Stimulated activated CD4-positive, alpha-beta T cell treated with anti-CD3 and anti-CD28 coated beads, TNF-alpha, amount 100 ng/mL, for 4 hours (primary cell): ENCODE data around the gene ARG2.

ENCODE experiments used
- DNase-seq, 3 experiments: peaks; one replicate each; pipeline ENCODE4 v3.0.0-alpha.2; 2020; ENCODE audit warnings: low read depth in 3 of 3

ARG2 gene

DNA sequence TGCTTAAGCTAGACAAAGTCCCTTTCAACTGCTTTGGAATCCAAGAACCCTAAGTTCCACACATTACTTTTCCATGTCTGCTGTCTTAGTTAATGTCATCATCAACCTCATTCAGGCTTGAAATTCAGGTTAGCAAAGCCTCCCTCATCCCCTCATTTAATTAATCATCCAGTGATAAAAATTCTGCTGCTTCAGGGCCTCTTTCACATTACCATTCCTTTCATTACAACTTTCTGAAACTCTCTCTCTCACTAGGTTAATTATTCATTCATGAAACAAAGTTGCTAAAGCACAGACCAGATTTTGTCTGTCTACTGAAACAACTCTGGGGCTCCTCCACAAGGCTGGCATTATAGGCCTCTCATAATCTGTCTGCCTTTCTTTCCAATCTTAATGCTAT, 64.1 kb downstream of the ARG2 start:
- no peak for DNase-seq

DNA sequence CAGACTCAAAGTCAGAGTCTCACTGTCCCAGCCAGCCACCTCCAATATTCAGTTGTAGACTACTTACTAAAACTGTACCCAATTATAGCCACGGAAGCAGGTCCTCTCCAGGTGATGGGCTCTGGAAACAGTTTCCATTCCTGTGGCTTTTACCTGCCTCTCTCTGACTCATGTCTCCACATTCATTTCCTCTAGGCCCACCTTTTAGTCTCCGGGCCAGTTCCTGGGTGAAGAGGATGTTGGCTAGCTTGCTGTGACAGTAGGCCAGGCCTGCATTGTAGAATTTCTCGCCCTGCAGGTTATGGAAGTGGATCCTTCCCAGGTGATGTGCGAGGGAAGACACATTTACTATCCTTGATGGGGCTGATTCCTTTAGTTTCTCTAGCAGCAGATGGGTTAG, 70.3 kb downstream of the ARG2 start:
- DNase-seq: no peak

DNA sequence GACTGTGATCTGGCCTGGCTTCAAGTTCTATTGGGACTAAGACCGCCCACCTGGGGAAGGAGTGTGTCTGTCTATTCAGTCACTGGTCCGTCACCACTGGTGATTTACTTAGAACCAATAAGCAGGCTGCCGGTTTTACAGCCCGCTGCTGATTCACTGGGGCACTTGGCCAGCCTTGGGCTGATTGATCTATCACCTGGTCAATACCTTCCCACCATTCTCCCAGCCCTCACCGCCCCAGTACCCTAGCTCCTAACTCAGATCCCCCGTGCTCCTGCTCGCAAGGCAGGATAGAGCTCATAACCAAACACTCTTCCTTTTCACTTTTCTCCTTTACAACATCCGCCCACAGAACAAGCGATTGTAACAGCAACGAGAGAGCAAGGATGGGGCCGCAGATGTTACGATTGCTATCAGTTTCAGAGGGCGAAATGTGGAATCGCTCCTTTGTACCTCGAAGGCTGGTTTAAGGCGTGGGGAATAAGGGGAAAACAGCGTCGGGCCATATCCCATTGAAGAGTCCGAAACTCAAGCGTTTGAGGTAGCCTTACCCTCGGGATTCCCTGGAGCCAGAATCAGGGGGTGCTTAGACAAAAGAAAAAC, 75.2 kb downstream of the ARG2 start:
- DNase-seq: peak; percentile 30 to 54 (median 40)

GRCh38 chr14:67695394-67695949, 75.8 kb downstream of the ARG2 start, which contains the start of gene RDH11:
Gene RDH11, minus strand, starts transcription at chr14:67695764. Its CDS starts 61 bp downstream, at chr14:67695703.
- DNase-seq: peak; percentile 53 to 73 (median 69)

GRCh38 chr14:67697006-67697405, 77.3 kb downstream of the ARG2 start:
- no peak for DNase-seq

GRCh38 chr14:67698179-67698578, 78.5 kb downstream of the ARG2 start:
- DNase-seq: no peak
